GM23338 (cell line): ENCODE results near the gene PRMT7. TPM values are rescaled to one million over a fixed set of nuclear protein-coding genes. Genes with fewer than 3 reads are reported as not detected.

Source experiments
- ATAC-seq: fragments of 200-7000 bp; cut with Tn5 transposase; 3 replicates; pipeline ENCODE4 v1.9.1; 2020
- DNase-seq: peaks from one replicate; pipeline ENCODE4 v3.0.0-alpha.2; 2015; ENCODE audit warnings: low spot score
- H2AFZ ChIP-seq: fragments of 200-600 bp; sonication (generic); 2 replicates; pipeline ENCODE4 v1.8.0; 2016; ENCODE audit warnings: antibody characterized with exemption, mild to moderate bottlenecking, moderate library complexity
- H3F3A ChIP-seq: fragments of 200-600 bp; sonication (generic); replicated peaks from 2 replicates; pipeline ENCODE4 v1.8.0; 2017; ENCODE audit warnings: antibody characterized with exemption, mixed run types, low read depth
- H3K27ac ChIP-seq: fragments of 200-600 bp; sonication (generic); 2 replicates; pipeline ENCODE4 v1.6.1; 2016; ENCODE audit warnings: low read depth
- H3K27me3 ChIP-seq: fragments of 200-600 bp; sonication (generic); 2 replicates; pipeline ENCODE4 v1.8.0; 2016; ENCODE audit warnings: mild to moderate bottlenecking, mixed run types, moderate library complexity; ENCODE audit not compliant: insufficient read depth
- H3K36me3 ChIP-seq: fragments of 200-600 bp; sonication (generic); 2 replicates; pipeline ENCODE4 v1.8.0; 2016; ENCODE audit warnings: mild to moderate bottlenecking; ENCODE audit not compliant: insufficient read depth
- H3K4me1 ChIP-seq: fragments of 200-600 bp; sonication (generic); 2 replicates; pipeline ENCODE4 v1.8.0; 2016; ENCODE audit warnings: mild to moderate bottlenecking, moderate library complexity; ENCODE audit not compliant: insufficient read depth
- H3K4me2 ChIP-seq: fragments of 200-600 bp; sonication (generic); 2 replicates; pipeline ENCODE4 v1.7.1; 2017; ENCODE audit warnings: mixed run types
- H3K4me3 ChIP-seq: fragments of 200-600 bp; sonication (generic); 2 replicates; pipeline ENCODE4 v1.6.1; 2016; ENCODE audit warnings: mixed run types
- H3K79me2 ChIP-seq: fragments of 200-600 bp; sonication (generic); replicated peaks from 2 replicates; pipeline ENCODE4 v1.8.0; 2017; ENCODE audit warnings: mild to moderate bottlenecking; ENCODE audit not compliant: insufficient read depth
- H3K9me2 ChIP-seq: fragments of 200-600 bp; sonication (generic); 2 replicates; pipeline ENCODE4 v1.8.0; 2017; ENCODE audit not compliant: insufficient read depth
- H4K20me1 ChIP-seq: fragments of 200-600 bp; sonication (generic); replicated peaks from 2 replicates; pipeline ENCODE4 v1.8.0; 2017; ENCODE audit warnings: mild to moderate bottlenecking; ENCODE audit not compliant: insufficient read depth
- H3K27ac Mint-ChIP-seq: 2 replicates; pipeline ENCODE4 v1.8.0; 2020; ENCODE audit warnings: inconsistent platforms, mild to moderate bottlenecking, moderate library complexity, mixed read lengths
- H3K27me3 Mint-ChIP-seq: 3 replicates; pipeline ENCODE4 v1.8.0; 2022; ENCODE audit warnings: low read depth, mild to moderate bottlenecking, moderate library complexity, mixed read lengths, inconsistent platforms; ENCODE audit not compliant: insufficient read depth, poor library complexity
- H3K36me3 Mint-ChIP-seq: 3 replicates; pipeline ENCODE4 v1.8.0; 2021; ENCODE audit warnings: low read depth, mild to moderate bottlenecking, inconsistent platforms, moderate library complexity, mixed read lengths
- H3K4me1 Mint-ChIP-seq: 3 replicates; pipeline ENCODE4 v1.8.0; 2020; ENCODE audit warnings: mild to moderate bottlenecking, inconsistent platforms, mixed read lengths
- H3K4me3 Mint-ChIP-seq: 3 replicates; pipeline ENCODE4 v1.8.0; 2021; ENCODE audit warnings: moderate library complexity, mild to moderate bottlenecking, inconsistent platforms, mixed read lengths
- H3K9me3 Mint-ChIP-seq: 3 replicates; pipeline ENCODE4 v1.8.0; 2020; ENCODE audit warnings: moderate library complexity, mild to moderate bottlenecking, inconsistent platforms, mixed read lengths
- CREB1 ChIP-seq: fragments of 250-450 bp; sonication (Bioruptor Pico); IDR thresholded peaks from 2 replicates; pipeline ENCODE4 v1.5.0; 2020; ENCODE audit warnings: low read depth, mild to moderate bottlenecking, moderate library complexity
- EZH2 ChIP-seq: fragments of 200-600 bp; sonication (generic); IDR thresholded peaks from one replicate; pipeline ENCODE4 v1.8.0; 2017; ENCODE audit warnings: antibody characterized with exemption, mild to moderate bottlenecking, low read depth; ENCODE audit not compliant: unreplicated experiment
- JUNB ChIP-seq: IDR thresholded peaks from one replicate; pipeline ENCODE4 v1.6.1; 2016; ENCODE audit warnings: antibody characterized with exemption; ENCODE audit not compliant: unreplicated experiment
- polyA plus RNA-seq: library from polyadenylated mRNA; unstranded; fragments of >200 nt; fragmentation: Nextera tagmentation; extraction: Ambion mirVana; gene quantifications from 2 replicates; pipeline ENCODE4 v1.2.1, GENCODE V29; 2016
- total RNA-seq: library from RNA; depleted of rRNA; stranded (reverse); fragments of >200 nt; shearing (Covaris generic); gene quantifications from 2 replicates; pipeline ENCODE4 v1.2.3, GENCODE V29; 2014
- TF ChIP-seq, protein P1 (sequence below), 2 experiments: fragments of 200-600 bp in 1 of 2; sonication (generic) in 1 of 2; conservative IDR thresholded peaks; 2 replicates each; pipeline versions ENCODE4 v1.5.1 to v1.6.1; 2016 to 2017; ENCODE audit warnings: antibody characterized with exemption in 2 of 2, low read depth in 2 of 2, mild to moderate bottlenecking in 2 of 2, moderate library complexity in 1 of 2
- TF ChIP-seq, protein P2 (sequence below): IDR thresholded peaks from 2 replicates; pipeline ENCODE4 v1.6.1; 2016; ENCODE audit warnings: antibody characterized with exemption
- TF ChIP-seq, protein P3 (sequence below): fragments of 250-450 bp; sonication (Bioruptor Pico); IDR thresholded peaks from 2 replicates; pipeline ENCODE4 v1.5.0; 2020; ENCODE audit warnings: mild to moderate bottlenecking, moderate library complexity

PRMT7 gene
- total and polyA plus RNA-seq, 2 experiments from 2014 or later = 20.2 to 65.3 TPM

DNA sequence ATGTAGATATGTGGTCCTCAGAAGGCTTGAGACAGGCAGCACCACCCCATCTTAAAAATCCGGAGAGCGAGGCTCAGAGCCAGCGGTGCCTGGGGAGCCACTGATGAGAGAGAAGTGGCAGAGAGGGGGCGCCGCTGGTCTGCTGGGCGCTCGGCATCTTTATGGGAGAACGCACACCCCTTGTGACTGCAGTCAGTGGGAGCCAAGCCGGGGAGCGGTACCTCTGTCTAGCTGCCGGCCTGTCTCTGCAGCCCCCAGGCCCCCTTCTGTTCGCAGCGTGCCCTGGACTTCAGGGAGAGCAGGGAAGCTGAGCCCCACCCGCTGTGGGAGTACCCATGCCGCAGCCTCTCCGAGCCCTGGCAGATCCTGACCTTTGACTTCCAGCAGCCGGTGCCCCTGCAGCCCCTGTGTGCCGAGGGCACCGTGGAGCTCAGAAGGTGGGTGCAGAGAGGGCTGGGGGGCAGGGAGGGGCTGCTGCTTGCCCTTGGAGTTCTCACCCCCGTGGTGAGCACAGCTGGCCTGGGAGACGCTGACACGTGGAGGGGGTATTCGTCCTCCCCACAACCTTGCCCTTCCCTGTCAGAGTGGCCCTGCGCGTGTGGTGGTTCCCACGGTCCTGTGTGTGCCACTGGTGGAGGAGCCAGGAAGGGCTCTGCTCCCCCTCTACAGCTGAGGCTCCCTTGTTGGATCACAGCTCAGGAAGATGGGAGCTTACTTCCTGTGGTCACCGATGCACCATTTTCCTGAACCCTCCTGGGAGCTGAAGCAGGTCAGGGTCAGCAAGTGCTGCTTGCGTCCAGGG is 44.8 kb downstream of the PRMT7 start:
- Histone ChIP-seq H3K4me2 (no peak overlapping the region), H3K79me2 (no peaks in the 10 kb centered on the region), H4K20me1 (no peaks in the 10 kb centered on the region; the same call in 1 of the 2 replicates), H3K27ac (no peak overlapping the region), H3K27me3 (no peaks in the 10 kb centered on the region), H3K9me2 (no peaks in the 10 kb centered on the region), H3F3A (no peaks in the 10 kb centered on the region), H3K4me3 (no peak overlapping the region), H3K36me3 (peaks cover 4% of the 10 kb centered on the region; the same call in 1 of the 2 replicates), H3K4me1 (no peaks in the 10 kb centered on the region), H2AFZ (no peak overlapping the region)
- peak; percentile 84 for ATAC-seq
- no peak overlapping the region for H3K27ac Mint-ChIP-seq
- no peak overlapping the region for H3K4me3 Mint-ChIP-seq
- peaks cover 7% of the 10 kb centered on the region for H3K27me3 Mint-ChIP-seq
- H3K36me3 Mint-ChIP-seq = peaks cover 22% of the 10 kb centered on the region
- peak; percentile 76 for DNase-seq
- TF ChIP-seq, protein P1, sequence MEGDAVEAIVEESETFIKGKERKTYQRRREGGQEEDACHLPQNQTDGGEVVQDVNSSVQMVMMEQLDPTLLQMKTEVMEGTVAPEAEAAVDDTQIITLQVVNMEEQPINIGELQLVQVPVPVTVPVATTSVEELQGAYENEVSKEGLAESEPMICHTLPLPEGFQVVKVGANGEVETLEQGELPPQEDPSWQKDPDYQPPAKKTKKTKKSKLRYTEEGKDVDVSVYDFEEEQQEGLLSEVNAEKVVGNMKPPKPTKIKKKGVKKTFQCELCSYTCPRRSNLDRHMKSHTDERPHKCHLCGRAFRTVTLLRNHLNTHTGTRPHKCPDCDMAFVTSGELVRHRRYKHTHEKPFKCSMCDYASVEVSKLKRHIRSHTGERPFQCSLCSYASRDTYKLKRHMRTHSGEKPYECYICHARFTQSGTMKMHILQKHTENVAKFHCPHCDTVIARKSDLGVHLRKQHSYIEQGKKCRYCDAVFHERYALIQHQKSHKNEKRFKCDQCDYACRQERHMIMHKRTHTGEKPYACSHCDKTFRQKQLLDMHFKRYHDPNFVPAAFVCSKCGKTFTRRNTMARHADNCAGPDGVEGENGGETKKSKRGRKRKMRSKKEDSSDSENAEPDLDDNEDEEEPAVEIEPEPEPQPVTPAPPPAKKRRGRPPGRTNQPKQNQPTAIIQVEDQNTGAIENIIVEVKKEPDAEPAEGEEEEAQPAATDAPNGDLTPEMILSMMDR (conservative IDR thresholded peaks at IDR 0.05; ENCODE audit: low read depth in 2 of 2) = peak; percentile 58 to 74
- TF ChIP-seq, protein P2, sequence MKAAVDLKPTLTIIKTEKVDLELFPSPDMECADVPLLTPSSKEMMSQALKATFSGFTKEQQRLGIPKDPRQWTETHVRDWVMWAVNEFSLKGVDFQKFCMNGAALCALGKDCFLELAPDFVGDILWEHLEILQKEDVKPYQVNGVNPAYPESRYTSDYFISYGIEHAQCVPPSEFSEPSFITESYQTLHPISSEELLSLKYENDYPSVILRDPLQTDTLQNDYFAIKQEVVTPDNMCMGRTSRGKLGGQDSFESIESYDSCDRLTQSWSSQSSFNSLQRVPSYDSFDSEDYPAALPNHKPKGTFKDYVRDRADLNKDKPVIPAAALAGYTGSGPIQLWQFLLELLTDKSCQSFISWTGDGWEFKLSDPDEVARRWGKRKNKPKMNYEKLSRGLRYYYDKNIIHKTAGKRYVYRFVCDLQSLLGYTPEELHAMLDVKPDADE = no peak
- H3K4me1 Mint-ChIP-seq = peaks cover 4% of the 10 kb centered on the region; the same call in 2 of the 3 replicates
- H3K9me3 Mint-ChIP-seq = no peaks in the 10 kb centered on the region

DNA sequence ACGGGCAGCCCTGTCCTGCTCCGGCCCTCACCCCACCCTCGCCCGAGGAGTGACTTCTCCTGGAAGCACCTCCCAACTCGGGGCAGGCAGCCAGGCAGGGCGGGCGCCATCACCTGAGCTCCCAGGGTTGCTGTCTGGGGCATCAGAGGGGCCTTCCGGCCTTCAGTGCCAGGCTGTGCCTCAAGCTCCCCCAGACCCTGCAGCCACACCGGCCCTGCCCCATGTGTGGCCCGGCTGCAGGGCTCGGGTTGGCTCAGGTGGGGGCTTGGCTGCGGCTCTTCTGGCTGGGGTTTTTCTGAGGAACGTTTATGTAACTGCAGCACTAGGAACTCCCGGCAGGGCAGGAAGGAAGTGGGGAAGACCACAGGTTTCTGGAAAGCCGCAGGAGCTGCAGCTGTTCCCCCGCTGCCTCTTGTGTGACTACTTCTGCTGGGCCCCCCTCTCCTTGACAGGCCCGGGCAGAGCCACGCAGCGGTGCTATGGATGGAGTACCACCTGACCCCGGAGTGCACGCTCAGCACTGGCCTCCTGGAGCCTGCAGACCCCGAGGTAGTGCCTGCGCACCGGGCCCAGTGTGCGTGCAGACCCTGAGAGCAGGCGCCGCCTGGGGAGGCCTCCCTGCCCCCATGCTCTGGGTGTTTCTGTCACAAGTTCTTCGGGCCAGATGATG is 45.6 kb downstream of the PRMT7 start:
- Histone ChIP-seq H2AFZ (no peak overlapping the region), H3K27me3 (no peaks in the 10 kb centered on the region), H3K27ac (no peak overlapping the region), H4K20me1 (no peaks in the 10 kb centered on the region; the same call in 1 of the 2 replicates), H3K9me2 (no peaks in the 10 kb centered on the region), H3K36me3 (peaks cover 4% of the 10 kb centered on the region; the same call in 1 of the 2 replicates), H3K4me3 (no peak overlapping the region), H3F3A (no peaks in the 10 kb centered on the region), H3K4me1 (no peaks in the 10 kb centered on the region), H3K79me2 (no peaks in the 10 kb centered on the region), H3K4me2 (no peak overlapping the region)
- H3K27ac Mint-ChIP-seq = no peak overlapping the region
- ATAC-seq (no peak), DNase-seq (no peak)
- H3K36me3 Mint-ChIP-seq = peaks cover 22% of the 10 kb centered on the region
- peaks cover 4% of the 10 kb centered on the region; the same call in 2 of the 3 replicates for H3K4me1 Mint-ChIP-seq
- H3K9me3 Mint-ChIP-seq = no peaks in the 10 kb centered on the region
- H3K4me3 Mint-ChIP-seq = no peak overlapping the region
- H3K27me3 Mint-ChIP-seq = peaks cover 7% of the 10 kb centered on the region
- TF ChIP-seq JUNB (no peak), CREB1 (CRISPR knock-in tag) (no peak), EZH2 (no peak)
- TF ChIP-seq, protein P3, sequence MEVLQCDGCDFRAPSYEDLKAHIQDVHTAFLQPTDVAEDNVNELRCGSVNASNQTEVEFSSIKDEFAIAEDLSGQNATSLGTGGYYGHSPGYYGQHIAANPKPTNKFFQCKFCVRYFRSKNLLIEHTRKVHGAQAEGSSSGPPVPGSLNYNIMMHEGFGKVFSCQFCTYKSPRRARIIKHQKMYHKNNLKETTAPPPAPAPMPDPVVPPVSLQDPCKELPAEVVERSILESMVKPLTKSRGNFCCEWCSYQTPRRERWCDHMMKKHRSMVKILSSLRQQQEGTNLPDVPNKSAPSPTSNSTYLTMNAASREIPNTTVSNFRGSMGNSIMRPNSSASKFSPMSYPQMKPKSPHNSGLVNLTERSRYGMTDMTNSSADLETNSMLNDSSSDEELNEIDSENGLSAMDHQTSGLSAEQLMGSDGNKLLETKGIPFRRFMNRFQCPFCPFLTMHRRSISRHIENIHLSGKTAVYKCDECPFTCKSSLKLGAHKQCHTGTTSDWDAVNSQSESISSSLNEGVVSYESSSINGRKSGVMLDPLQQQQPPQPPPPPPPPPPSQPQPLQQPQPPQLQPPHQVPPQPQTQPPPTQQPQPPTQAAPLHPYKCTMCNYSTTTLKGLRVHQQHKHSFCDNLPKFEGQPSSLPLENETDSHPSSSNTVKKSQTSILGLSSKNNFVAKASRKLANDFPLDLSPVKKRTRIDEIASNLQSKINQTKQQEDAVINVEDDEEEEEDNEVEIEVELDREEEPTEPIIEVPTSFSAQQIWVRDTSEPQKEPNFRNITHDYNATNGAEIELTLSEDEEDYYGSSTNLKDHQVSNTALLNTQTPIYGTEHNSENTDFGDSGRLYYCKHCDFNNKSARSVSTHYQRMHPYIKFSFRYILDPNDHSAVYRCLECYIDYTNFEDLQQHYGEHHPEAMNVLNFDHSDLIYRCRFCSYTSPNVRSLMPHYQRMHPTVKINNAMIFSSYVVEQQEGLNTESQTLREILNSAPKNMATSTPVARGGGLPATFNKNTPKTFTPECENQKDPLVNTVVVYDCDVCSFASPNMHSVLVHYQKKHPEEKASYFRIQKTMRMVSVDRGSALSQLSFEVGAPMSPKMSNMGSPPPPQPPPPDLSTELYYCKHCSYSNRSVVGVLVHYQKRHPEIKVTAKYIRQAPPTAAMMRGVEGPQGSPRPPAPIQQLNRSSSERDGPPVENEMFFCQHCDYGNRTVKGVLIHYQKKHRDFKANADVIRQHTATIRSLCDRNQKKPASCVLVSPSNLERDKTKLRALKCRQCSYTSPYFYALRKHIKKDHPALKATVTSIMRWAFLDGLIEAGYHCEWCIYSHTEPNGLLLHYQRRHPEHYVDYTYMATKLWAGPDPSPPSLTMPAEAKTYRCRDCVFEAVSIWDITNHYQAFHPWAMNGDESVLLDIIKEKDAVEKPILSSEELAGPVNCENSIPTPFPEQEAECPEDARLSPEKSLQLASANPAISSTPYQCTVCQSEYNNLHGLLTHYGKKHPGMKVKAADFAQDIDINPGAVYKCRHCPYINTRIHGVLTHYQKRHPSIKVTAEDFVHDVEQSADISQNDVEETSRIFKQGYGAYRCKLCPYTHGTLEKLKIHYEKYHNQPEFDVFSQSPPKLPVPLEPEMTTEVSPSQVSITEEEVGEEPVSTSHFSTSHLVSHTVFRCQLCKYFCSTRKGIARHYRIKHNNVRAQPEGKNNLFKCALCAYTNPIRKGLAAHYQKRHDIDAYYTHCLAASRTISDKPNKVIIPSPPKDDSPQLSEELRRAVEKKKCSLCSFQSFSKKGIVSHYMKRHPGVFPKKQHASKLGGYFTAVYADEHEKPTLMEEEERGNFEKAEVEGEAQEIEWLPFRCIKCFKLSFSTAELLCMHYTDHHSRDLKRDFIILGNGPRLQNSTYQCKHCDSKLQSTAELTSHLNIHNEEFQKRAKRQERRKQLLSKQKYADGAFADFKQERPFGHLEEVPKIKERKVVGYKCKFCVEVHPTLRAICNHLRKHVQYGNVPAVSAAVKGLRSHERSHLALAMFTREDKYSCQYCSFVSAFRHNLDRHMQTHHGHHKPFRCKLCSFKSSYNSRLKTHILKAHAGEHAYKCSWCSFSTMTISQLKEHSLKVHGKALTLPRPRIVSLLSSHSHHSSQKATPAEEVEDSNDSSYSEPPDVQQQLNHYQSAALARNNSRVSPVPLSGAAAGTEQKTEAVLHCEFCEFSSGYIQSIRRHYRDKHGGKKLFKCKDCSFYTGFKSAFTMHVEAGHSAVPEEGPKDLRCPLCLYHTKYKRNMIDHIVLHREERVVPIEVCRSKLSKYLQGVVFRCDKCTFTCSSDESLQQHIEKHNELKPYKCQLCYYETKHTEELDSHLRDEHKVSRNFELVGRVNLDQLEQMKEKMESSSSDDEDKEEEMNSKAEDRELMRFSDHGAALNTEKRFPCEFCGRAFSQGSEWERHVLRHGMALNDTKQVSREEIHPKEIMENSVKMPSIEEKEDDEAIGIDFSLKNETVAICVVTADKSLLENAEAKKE = no peak
